Dermis blood vessel endothelial cell (primary cell): ENCODE measurements around the gene MTMR3. TPM values are rescaled to one million over a fixed set of nuclear protein-coding genes. Genes with fewer than 3 reads are reported as not detected.

Source experiments
- DNase-seq: peaks from one replicate; pipeline ENCODE4 v3.0.0; 2010
- total RNA-seq: library from RNA; depleted of rRNA; stranded (reverse); fragments of >200 nt; gene quantifications from 2 replicates; pipeline ENCODE4 v1.2.3, GENCODE V29; 2014

MTMR3 gene
- total RNA-seq, 1 donor from 2014 or later = 41.4 TPM

DNA sequence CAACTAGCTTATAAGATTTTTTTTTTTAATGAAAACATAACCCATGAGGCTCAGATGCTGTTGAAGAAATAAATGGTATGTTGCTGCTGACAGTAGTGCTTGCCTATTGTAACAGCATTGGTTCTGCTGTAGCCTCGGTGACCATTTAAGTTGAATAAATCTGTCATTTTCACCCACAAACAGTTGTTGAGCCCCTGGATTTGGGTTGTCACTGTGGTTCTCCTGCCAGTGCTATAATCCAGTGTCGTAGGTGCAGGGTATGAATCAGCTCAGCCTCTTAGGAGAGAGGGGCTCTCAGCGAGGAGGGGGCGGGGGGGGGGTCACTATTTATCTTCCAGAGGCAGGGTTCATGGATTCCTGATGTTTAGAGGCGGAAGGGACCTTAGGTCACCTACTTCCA, 147.4 kb downstream of the MTMR3 start:
- DNase-seq = no peak

- DNase-seq = no peak
Measured at GRCh38 chr22:30031328-30031727, 148.4 kb downstream of the MTMR3 start.

GRCh38 chr22:30031764-30032455, 148.9 kb downstream of the MTMR3 start:
- DNase-seq = no peak

GRCh38 chr22:30033137-30033536, 150.2 kb downstream of the MTMR3 start:
- no peak for DNase-seq

GRCh38 chr22:30033901-30034300, 150.9 kb downstream of the MTMR3 start:
- no peak for DNase-seq

- no peak for DNase-seq
Measured at GRCh38 chr22:30036656-30037055, 153.7 kb downstream of the MTMR3 start.

- peak; percentile 78 for DNase-seq
Measured at GRCh38 chr22:30038219-30038618, 155.2 kb downstream of the MTMR3 start.

DNA sequence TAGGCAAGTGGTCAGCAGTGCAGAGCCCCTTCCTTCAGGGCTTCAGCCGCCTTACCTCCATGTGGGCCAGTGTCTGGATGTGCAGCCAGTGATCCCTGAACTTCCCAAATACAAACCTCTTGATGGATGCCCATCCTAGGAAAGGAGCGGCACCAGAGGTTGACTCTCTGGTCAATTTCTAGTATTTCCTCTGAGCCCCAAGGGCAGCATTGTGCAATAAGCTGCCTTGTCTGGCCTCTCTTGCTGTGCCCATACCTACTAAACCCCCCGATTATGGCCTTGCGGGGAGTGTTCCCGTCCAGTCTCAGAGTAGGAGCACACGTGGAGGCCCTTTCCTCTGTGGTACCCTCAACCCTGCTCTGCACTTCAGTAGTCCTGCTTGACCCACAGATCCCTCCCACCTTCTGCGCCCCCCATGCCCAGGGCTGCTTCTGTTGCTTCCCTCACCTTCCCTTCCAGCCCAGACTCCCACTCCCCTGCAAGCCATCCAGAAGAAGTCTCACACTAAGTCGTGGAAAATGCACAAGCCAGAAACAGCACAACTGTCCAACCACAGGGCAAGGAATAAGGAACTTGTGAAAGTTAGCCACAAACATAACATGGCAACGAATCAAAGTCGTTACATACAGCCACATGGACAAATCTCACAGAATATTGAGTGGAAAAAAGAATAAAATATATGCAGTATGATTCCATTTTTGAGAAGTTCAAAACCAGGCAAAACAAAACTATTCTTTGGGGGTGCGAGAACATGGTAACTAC, 157.7 kb downstream of the MTMR3 start:
- no peak for DNase-seq

GRCh38 chr22:30041475-30041874, 158.5 kb downstream of the MTMR3 start:
- DNase-seq = no peak

DNA sequence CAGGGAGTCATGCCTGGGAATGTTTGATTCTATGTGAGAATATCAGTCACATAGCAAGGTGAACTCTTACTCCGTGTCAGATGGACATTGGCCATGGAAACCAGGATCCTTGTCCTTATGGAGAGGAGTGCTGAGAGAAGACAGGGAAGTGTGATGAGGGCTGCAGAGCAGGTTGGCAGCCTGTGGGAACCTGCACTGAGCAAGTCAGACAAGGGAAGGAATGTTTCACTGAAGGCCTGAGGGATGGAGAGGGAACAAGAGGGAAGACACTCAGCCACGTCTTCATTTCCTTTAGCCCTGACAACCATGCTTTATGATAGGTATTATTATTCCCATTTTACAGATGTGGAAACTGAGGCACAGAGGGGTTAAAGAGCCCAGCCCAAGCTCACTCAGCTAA, 158.9 kb downstream of the MTMR3 start:
- no peak for DNase-seq

GRCh38 chr22:30043161-30043560, 160.2 kb downstream of the MTMR3 start:
- DNase-seq = no peak

GRCh38 chr22:30044369-30044768, 161.4 kb downstream of the MTMR3 start:
- peak; percentile 92 for DNase-seq

DNA sequence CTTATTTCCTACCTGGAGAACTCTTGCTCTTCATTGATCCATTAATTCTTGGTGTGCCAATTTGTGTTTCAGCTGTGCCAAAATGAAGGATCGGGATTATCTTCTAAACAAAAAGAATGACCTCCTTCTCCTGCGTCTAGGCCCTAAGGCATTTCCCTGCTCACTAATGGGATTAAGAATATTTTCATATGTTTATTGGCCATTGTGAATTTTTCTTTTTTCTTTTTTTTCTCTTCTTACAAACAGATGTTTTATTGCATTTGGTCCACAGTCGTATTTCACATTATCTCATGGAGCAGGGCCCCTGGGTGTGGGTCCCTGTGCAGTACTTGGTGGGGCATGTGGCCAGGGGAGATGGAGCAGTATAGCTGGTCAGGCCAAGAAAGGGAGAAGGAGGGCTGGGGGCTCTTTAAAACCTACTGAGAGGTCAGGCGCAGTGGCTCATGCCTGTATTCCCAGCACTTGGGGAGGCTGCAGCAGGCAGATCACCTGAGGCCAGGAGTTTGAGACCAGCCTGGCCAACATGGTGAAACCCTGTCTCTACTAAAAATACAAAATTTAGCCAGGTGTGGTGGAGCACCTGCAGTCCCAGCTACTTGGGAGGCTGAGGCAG, 162.0 kb downstream of the MTMR3 start:
- no peak for DNase-seq

- no peak for DNase-seq
Measured at GRCh38 chr22:30045494-30045887, 162.5 kb downstream of the MTMR3 start.

DNA sequence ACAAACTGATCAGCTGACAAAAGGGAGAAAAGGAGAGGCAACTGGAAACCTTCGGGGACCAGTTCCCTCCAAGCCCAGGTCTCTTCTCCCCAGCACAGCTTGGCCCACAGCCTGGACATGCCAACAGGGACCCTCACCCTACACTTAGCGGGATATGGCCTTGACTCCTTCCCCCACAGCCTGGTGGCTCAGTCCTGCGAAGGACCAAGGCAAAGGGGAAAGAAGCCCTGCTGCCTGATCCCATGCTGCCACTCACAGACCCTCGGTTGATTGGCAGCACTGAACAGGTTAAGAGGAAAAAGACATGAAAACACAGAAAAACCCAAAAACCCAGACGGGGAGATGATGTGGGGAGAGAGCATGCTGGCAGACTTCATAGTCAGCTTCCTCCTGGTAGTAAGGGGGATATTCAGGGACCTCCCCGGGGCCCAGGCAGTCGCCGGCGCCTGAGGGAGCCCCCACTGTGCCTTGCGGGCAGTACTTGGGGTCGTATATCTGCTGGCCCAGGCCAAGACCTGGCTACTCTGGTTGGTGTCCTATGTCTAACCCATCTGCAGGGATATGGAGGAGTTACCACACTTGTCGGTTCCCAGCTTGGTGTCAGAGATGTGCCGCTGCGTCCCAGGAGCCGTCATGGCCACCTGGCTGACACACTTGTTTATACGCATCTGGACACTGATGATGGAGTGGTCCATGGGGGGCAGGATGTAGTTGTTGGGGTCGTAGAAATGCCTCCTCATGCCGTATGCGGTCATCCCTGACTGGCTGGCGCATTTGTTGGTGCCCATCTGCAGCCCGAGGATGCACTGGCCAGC, 163.1 kb downstream of the MTMR3 start:
- no peak for DNase-seq

DNA sequence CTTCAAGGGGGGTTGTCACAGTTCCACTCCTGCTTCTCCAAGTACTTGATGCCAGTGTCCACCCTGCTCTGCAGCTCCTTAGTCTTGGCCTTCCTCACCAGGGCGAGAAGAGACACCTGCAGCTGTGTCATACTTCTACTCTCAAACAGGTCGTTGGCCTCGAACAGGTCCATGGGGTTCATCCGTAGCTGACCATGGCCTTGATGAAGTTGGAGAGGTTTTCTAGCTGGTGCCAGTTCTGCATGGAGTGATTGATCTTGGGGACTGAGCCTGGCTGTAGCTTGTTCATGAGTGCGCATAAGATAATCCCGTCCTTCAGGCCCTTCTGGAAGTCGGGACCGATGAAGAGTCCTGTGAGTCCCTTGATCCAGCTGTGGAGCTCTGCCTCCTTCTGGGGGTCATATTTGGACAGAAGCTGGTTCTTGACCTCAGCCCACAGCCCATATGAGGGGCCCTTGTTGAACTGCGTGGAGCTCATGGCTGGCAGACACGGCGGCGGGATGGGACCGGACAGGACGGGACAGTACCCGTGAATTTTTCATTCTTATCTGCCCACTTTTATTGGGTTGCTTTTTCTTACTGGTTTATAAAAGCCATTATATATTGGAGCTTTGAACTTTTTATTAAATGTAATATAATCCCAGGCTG, 163.9 kb downstream of the MTMR3 start:
- DNase-seq = no peak

GRCh38 chr22:30047364-30047738, 164.4 kb downstream of the MTMR3 start:
- no peak for DNase-seq

- peak; percentile 47 for DNase-seq
Measured at GRCh38 chr22:30048681-30049080, 165.7 kb downstream of the MTMR3 start.

DNA sequence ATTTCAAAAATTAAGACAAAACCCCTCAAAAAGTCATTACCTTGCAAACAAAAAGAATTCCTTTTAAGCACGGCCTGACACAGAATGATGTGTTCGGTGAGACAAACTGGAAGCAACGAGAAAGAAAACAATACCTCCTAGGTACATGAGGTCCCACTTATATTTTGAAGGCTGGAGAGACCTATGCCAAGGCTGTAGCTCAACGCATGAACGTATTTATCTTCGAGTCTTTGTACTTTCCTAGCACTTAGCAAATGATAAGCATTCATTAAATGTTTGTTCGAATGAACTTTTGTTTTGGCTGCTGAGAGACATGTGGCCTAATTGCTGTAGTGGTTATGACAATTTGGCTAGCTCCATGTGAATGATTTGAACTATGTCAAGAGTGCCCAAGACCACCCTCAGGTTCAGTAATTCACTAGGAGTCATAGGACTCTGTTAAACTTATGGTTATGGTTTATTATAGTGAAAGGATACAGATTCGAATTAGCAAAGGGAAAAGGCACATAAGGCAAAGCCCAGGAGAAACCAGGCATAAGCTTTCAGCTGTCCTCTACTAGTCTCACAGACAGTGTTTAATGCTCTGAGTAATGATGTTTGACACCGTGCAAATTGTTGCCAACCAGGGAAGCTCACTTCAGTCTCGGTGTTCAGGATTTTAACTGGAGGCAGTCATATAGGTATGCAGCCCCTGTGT, 171.2 kb downstream of the MTMR3 start:
- DNase-seq = no peak

- DNase-seq = no peak
Measured at GRCh38 chr22:30054764-30055069, 171.7 kb downstream of the MTMR3 start.

DNA sequence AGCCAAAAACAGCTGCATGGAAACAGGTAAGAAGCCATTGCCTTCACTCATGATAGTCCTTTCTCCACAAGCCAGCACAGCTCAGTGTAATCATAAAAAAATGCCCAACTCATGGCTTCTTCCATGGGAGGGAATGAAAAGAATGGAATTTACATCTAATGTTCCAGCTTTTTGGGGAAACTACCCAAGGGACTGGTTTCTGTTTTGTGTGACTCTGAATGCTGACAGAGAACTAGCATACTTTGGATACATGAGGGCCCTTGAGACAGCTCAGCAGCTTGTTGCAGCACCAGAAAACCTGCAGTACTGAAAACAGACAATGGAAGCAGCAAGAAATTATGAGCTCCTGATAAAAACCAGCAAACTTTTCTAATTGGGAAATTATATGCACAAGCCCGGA, 173.0 kb downstream of the MTMR3 start:
- DNase-seq = no peak

- no peak for DNase-seq
Measured at GRCh38 chr22:30057375-30057774, 174.4 kb downstream of the MTMR3 start.
